ENCODE results near the gene ITGB5. TPM values are rescaled to one million over a fixed set of nuclear protein-coding genes. Genes with fewer than 3 reads are reported as not detected.

The ITGB5 gene
- total RNA-seq, 1 experiment from 2014 or later = 146 TPM

- no peak overlapping the region for H3K4me3 Mint-ChIP-seq
- H2BK20ac ChIP-seq (ENCODE audit: low read depth, low read length, poor library complexity, severe bottlenecking) = no peak overlapping the region
- H2BK15ac ChIP-seq (ENCODE audit: low read depth, low read length) = no peak overlapping the region
- peaks cover 34 to 65% (median 34%) of the 10 kb centered on the region in 3 experiments; a peak in 6 of 7 replicates for H3K36me3 Mint-ChIP-seq (ENCODE audit: insufficient read depth in 1 of 3, low read depth in 3 of 3)
- H3K27ac Mint-ChIP-seq = peak overlapping the region in 1 of 3 experiments; percentile 26; a peak in 3 of 7 replicates
- peaks cover 2 to 3% of the 10 kb centered on the region in 2 experiments; a peak in 1 of 4 replicates for H3K4me1 Mint-ChIP-seq
- no peak overlapping the region for H4K91ac ChIP-seq (ENCODE audit: insufficient read length, low read depth, low read length)
- no peaks in the 10 kb centered on the region; the same call in 1 of the 2 replicates for H3K4me1 ChIP-seq (ENCODE audit: insufficient read depth, low read length)
- H2AFZ ChIP-seq (ENCODE audit: low read length) = no peak overlapping the region
- no peak overlapping the region for H2BK12ac ChIP-seq (ENCODE audit: insufficient read length, low read depth, low read length)
- H3K56ac ChIP-seq (ENCODE audit: insufficient read length, low read depth, low read length) = no peak overlapping the region
- H2AK5ac ChIP-seq (ENCODE audit: insufficient read length, low read length) = no peak overlapping the region
- H3K27me3 Mint-ChIP-seq (ENCODE audit: low read depth) = no peaks in the 10 kb centered on the region
- H3K9me3 Mint-ChIP-seq = no peaks in the 10 kb centered on the region
- H3K23ac ChIP-seq (ENCODE audit: insufficient read length, low read depth, low read length) = no peak overlapping the region
- no peak for DNase-seq
- H3K79me2 ChIP-seq (ENCODE audit: insufficient read depth, low read length) = peaks cover 12% of the 10 kb centered on the region; the same call in 1 of the 2 replicates
- H3K27me3 ChIP-seq (ENCODE audit: insufficient read depth, low read length) = no peaks in the 10 kb centered on the region
- H3K79me1 ChIP-seq (ENCODE audit: insufficient read depth, low read depth, low read length, poor library complexity, severe bottlenecking) = peaks cover 2% of the 10 kb centered on the region
- H3K9me3 ChIP-seq (ENCODE audit: control insufficient read depth, low read depth, low read length) = no peaks in the 10 kb centered on the region
- TF ChIP-seq CTCF (conservative IDR thresholded peaks at IDR 0.05) = no peak
- no peak overlapping the region for H2BK120ac ChIP-seq (ENCODE audit: low read depth, low read length, poor library complexity, severe bottlenecking)
- H3K27ac ChIP-seq (ENCODE audit: insufficient read length, low read depth, low read length) = no peak overlapping the region
- H2BK5ac ChIP-seq (ENCODE audit: insufficient read length, low read length) = no peak overlapping the region
- no peak overlapping the region for H4K5ac ChIP-seq (ENCODE audit: insufficient read length, low read depth, low read length)
- no peak overlapping the region for H3K14ac ChIP-seq (ENCODE audit: insufficient read depth, low read length)
- no peak overlapping the region for H4K8ac ChIP-seq (replicated peaks; ENCODE audit: insufficient read length, low read depth, low read length)
- H3T11ph ChIP-seq (ENCODE audit: low read length) = no peak overlapping the region
- no peaks in the 10 kb centered on the region for H3K23me2 ChIP-seq (ENCODE audit: insufficient read length, low read depth, low read length, poor library complexity, severe bottlenecking)
- no peak overlapping the region for H3K4me2 ChIP-seq (ENCODE audit: insufficient read depth, insufficient read length, low read length)
- no peak overlapping the region for H3K18ac ChIP-seq (ENCODE audit: insufficient read length, low read depth, low read length)
- no peak overlapping the region for H3K9ac ChIP-seq (ENCODE audit: extremely low read depth, insufficient read length, low read length)
- no peak overlapping the region for H3K4ac ChIP-seq (ENCODE audit: low read depth, low read length)
- no CpG with 5 or more reads among the region's 3 CpGs for WGBS (ENCODE audit: extremely low coverage, insufficient read length, low lambda C conversion rate)
- no peaks in the 10 kb centered on the region for H4K20me1 ChIP-seq (ENCODE audit: control insufficient read depth, insufficient read depth, insufficient read length)
Measured at GRCh38 chr3:124867511-124867910, 19.7 kb downstream of the ITGB5 start.
